GM21381 (cell line): ENCODE results near the gene SELENOO.

Experiments used
- ATAC-seq: cut with Tn5 transposase; IDR thresholded peaks from one replicate; pipeline ENCODE4 v1.9.1; 2021; ENCODE audit warnings: mild to moderate bottlenecking, moderate library complexity; ENCODE audit not compliant: unreplicated experiment

The SELENOO gene

DNA sequence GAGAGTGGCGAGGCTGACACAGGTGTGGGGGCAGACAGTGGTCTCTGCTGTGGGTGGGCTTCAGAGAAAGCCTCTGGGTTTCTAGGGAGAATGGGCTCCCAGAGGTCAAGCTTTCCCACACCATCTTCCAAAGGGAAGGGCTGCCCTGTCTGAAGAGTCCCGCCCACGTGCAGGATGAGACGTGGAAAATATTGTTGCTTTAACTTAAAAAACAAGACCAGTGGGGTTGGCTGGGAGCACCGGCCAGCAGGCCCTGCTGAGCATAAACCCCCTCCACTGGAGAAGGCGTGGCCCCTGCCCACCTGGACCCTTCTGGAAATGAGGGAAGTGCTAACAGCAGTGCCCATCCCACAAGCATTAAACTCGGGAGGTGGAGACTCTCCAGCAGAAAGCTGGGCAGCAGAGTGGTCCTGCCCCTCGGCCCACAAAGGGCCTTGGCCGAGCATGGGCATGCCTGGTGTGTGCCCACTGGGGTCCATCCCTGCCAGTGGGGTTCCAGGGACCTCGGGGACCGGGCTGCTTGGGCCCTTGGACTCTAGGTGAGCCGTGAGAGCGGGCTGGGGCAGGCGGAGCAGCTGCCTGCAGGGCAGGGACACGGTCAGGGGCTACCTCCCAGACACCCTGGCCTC lies 15.4 kb downstream of the SELENOO start:
- ATAC-seq = no peak

DNA sequence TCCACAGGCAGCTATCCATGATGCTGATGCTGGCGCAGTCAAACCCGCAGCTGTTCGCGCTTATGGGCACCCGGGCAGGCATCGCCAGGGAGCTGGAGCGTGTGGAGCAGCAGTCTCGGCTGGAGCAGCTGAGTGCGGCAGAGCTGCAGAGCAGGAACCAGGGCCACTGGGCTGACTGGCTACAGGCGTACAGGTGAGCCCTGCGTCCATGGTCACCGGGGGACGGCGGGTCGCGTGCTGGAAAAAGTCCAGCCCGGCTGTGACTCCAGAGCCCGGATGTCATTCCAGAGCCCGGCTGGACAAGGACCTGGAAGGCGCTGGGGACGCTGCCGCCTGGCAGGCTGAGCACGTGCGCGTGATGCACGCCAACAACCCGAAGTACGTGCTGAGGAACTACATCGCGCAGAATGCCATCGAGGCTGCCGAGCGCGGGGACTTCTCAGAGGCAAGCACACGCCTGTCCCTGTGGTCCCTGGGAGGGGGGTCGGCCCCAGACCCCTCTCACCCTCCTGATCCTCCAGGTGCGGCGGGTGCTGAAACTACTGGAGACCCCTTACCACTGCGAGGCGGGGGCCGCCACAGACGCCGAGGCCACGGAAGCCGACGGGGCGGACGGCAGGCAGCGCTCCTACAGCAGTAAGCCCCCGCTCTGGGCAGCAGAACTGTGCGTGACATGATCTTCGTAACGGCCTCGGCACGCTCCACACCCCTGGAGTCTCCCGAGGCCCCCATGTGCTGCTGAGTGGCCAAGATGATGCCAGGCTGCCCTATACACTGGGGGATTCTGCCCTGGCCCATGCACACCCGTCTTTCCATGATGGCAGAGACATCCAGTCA lies 16.1 kb downstream of the SELENOO start:
- no peak for ATAC-seq

DNA sequence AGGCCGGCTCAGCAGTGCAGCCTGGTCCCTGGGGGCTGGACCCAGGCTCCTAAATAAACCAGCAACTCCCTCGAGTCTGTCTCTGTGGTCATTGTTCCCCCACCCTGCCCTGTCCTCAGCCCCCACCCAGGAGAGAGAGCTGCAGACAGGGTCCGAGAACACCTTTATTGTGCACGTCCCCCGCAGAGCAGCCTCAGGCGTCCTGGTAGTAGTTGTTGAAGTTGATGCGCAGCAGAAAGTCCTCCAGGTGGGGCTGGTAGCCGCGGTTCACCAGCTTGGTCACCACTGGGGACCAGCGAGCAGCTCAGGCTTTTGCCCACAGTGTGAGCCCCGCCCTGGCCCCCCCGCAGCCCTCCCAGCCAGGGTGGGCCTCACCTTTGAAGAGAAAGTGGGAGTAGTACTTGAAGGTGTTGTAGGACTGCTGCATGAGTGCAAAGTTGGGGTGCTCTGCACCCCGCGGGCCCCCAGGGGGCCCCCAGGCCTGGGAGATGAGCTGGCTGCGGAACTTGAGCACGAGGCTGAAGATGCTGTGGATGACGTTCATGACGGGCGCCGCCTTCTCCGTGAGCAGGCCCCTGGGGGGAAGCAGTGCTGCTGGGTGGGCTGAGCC lies 16.8 kb downstream of the SELENOO start:
- no peak for ATAC-seq

DNA sequence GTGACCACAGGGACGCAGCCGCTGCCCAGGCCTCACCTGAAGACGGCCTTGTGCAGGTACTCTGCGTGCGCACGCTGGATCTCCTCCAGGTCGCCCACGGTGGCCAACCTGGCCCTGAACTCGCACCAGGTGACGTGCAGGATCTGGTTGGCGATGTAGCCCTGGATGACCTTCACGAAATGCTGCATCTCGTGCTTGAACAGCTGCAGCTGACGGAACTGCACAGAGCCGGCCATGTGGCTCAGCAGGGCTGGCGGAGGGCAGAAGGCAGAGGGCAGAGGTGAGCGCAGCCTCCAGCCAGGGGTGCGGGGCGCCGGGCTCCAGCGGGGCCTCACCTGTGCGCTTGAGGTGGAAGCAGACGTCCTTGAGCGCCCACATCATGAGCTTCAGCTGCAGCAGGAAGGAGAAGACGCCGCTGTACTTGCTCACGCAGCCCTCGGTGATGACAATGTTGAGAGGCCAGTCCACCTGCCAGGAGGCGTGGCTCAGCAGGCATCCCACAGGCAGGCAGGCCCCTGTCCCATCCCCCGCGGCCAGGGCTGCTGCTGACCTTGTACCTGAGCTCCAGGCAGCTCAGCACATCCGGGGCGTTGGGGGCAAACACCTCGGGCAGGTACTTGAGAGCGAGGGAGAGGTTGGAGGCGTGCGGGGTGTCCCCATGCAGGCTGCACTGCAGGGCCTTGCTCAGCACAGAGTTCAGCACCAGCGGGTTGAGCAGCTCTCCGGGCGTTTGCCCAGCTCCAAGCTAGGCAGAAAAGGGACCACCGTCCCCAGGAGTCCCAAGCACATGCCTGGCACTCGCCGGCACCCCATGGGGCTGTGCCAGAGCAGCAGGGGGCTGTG lies 17.6 kb downstream of the SELENOO start:
- ATAC-seq = no peak

DNA sequence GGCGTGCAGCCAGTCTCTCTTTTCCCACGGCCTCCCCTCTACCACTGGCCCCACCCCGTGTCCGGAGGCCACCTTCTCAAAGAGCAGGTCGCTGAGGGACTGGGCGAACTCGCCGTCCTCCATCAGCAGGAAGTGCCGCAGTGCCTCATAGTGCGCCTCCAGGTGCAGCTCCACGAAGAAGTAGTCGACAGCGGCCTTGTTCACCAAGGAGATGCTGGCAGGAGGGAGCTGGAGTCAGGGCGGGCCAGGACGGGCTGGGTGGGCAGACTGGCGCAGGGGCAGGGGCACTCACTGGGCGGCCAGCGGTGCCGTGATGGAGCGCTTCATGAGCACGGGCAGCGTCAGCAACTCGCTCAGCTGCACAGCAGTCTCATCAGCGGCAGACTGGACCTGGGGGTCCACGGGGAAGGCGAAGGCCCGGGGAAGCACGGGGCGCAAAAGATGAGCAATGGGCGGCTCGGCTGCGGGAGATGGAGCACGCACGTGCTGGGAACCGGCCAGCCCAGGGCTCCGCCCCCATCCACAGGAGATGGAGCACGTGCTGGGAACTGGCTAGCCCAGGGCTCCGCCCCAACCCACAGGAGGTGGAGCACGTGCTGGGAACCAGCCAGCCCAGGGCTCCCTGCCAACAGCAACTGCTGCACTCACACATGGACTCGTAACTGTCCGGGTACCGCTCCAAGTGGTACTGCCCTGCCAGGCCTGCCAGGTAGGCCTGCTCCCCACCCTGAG lies 18.4 kb downstream of the SELENOO start:
- ATAC-seq = no peak

DNA sequence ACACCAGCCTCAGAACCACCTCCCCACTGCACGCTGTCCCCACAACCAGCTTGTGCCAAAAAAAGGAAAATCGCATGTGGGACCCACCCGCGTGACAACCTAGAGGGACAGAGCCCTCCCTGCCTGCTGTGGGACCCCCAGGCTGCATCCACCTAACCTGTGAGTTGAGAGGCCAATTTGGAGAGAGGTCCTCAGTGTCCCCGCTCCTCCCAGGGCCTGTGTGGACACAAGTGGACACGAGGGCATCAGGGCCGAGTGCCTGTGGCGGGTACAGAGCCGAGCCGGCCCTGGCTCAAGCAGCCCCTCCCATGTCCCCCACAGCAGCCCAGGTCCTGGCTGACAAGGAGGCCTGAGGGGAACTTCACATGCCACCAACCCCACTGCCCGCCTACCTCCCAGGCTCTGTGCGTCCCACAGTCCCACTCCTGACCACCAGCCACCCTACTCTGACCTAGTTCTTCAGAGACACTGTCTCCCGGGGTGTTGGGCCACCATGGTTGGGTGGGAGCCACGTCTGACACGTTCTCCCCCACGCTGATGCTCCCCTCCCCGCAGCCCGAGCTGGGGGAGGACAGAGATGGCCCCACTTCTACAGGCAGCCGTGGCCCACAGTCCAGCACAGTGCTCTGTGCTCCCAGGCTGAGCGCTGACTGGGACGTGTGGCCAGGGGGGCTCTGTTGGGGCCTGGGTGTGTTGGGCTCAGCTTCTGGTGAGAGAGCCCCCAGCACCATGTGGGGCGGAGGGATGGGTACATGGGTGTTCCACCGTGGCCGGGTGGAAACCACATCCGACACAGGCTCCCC lies 19.2 kb downstream of the SELENOO start:
- ATAC-seq = no peak

DNA sequence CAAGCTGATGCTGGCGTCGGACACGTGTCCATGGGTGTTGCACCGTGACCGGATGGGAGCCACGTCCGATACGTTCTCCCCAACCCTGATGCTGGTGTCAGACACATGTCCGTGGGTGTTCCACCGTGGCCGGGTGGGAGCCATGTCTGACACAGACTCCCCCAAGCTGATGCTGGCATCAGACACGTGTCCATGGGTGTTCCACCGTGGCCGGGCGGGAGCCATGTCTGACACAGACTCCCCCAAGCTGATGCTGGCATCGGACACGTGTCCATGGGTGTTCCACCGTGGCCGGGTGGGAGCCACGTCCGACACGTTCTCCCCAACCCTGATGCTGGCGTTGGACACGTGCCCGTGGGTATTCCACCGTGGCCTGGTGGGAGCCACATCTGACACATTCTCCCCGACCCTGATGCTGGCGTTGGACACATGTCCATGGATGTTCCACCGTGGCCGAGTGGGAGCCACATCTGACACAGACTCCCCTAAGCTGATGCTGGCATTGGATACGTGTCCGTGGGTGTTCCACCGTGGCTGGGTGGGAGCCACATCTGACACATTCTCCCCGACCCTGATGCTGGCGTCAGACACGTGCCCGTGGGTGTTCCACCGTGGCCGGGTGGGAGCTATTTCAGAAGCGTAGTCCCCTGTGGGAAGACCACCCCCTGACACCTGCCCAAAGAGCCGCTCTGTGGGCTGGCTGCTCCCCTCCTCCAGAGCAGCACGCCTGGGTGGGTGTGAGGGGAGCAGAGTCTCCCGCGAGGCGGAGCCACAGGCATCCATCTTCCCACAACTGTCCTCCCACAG lies 20.0 kb downstream of the SELENOO start:
- ATAC-seq = no peak

DNA sequence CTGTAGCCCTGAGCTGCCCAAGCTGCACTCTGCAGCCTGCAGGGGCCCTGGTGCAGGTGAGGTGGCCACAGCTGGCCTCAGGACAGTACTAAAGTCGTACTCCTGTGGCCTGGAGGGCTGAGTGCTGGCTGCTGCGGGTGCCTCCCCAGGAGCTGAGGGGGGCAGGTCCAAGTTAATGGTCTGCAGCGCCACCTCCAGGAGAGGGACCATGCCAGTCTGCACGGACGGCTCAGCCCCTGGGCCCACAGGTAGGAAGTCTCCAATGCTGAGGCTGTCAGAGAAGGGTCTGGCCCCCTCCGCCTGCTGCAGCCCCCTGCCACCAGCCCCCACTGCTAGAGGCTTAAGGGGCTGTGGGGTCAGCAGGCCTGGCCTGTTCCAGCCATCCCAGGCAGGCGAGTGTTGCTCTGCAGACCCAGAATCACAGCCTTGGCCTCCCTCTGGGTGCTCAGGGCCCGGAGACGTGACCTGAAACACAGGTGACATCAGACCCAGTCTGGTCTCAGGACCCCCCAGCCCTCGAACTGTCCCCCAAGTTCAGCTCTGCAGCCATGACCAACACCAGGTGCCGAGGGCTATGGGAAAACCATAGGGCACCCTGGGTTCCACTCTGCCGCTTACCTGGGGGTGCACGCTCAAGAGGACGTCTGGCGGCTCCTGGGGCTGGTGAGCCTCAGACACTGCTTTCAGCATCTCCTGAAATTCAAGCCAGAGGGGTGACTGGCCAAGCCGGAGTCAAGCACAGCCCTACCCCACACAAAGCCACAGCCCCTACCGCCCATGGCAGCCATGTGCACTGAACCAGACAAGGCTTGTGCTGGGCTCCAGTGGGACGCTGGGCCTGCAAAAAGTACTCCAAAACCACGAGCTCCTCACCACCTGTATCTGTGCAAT lies 20.8 kb downstream of the SELENOO start:
- ATAC-seq = no peak

DNA sequence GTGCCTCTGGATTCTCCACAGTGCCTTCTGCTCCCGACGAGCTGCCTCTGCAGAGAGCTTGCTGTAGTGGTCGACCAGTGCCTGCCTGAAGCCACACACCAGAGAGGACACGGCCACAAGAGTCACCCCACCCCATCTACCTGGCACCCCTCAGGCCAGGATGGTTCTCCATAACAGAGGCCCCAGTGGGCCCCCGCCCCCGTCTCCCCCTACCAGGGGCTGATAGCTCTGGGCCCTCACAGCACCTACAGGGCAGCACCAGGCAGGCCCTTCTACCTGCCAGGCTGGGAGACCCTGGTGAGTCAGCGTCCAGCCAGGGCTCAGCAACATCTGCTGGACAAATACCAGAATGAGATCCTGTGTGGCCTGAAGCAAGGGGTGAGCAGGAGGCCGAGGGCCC lies 21.7 kb downstream of the SELENOO start:
- no peak for ATAC-seq

DNA sequence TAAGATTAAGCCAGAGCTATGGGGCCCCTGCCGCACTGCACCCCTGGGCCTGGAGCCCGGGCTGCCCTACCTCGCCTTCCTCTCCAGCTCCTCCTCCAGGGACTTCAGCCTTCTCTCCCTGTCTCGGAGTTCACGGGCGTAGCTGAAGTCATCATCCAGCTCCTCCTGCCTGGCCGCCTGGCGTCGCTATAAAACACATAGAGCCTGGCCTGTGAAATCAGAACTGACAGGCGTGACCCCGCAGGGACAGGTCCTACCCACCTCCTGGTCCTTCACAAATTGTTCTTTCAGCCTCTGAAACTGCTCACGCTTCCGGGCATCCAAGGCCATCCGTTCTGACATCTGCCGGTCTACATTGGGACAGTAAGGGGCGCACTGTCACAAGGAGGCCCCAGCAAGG lies 23.3 kb downstream of the SELENOO start:
- ATAC-seq = no peak

DNA sequence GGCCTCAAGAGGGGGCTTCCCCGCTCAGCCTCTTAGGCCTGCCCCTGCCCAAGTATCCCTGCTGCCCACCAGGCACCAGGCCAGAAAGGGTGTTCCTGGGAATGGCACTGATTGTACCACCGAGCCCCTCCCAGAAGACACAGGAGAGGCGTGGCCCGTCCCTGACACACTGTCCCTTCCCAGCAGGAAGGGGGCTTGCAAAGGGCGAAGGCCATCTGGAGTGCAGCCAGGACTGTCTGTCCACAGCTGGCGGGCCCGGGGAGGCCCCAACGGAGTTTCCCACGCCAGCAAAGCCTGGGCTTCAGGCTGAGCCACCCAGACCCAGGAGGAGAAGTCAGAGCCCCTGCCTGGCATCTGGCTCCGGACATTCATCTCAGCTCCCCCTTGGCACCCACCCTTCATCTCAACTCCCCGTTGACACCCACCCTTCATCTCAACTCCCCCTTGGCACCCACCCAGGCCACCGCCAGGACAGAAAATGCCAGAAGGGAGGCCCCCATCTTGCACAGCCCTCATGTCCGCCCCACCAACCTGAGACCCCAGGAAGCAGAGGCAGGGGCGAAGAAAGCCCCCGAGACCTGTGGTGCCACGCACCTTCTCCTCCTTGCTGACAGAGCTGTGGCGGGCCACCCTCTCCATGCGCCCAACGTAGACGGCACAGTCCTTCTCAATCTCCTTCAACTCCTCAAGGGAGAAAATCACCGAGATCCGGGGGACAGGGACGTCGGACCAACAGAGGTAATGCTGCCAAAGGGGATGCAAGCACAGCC lies 24.6 kb downstream of the SELENOO start:
- no peak for ATAC-seq

DNA sequence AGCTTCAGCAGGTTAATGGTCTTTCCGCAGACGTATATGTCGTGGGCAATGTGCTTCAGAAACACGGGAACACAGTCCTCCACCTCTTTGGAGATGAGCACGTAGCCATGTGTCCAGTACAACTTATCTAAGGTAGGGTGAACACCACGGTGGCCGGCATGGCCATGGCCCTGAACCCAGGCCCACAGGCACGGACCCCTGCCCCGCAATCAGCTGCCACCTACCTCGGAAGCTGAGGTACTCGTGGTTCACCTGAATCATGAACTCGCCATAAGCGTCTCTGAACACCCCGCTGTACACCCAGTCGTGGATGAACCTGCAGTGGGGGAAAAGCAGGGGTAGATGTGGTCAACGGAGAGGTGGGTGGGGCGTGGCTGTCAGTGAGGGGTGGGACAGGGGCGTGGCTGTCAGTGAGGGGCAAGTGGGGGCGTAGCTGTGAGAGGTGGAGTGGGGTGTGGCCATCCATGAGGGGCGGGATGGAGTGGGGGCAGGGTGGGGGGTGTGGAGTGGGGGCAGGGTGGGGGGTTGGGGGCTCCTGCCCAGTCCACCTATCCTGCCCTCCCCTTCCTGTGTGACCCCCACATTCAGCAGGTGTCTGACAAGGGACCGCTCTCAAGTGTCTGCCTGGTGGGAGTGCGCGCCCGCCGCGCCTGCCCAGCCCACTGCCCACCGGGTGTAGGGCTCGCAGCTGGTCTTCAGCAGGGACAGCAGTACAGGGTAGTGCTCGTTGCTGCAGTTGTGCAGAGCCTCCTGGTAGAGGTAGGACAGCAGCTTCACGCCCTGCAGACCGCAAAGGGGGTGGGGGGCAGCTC lies 25.5 kb downstream of the SELENOO start:
- ATAC-seq = no peak

DNA sequence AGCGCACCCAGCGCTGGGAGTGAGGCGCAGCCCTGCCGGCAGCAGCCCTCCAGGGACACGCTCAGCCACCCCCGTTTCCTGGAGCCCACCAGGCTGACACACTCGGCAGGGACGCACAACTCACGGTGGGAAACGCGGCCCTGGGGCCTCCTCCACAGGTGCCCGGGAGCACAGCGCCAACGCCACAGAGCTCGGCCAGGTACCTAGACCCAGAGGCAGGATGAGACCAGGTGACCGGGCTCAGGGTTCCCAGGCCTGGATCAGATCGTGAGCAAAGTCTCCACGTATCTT lies 26.0 kb downstream of the SELENOO start:
- no peak for ATAC-seq

DNA sequence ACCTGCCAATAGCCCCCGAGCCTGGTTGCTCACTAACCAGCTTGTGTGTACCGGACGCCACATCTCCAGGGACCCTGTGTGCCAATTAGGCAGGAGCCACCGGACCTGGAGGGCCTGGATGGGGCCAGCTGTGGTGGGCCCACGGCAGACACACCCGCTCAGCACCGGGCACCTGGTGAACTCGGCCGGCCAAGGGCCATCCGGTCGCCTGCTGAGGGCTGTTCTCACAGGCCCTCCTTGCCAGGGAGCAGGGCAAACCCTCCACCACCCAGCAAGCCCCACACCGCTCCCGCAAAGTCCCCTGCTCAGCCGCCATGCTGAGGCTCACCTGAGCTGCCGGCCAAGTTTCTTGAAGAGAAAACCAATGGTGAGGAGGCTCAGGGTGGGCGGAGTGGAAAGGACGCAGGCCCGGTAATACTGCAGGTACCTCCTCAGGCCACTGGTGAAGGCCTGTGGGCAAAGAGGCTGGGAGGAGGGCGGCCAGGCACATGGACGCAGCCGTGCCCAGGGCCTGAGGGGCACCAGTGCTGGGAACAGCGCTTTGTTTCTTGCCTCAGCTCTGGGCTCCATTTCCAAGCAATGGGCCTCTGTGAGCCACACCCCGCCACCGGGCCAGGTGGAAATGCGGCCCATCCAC lies 26.9 kb downstream of the SELENOO start:
- ATAC-seq = no peak

DNA sequence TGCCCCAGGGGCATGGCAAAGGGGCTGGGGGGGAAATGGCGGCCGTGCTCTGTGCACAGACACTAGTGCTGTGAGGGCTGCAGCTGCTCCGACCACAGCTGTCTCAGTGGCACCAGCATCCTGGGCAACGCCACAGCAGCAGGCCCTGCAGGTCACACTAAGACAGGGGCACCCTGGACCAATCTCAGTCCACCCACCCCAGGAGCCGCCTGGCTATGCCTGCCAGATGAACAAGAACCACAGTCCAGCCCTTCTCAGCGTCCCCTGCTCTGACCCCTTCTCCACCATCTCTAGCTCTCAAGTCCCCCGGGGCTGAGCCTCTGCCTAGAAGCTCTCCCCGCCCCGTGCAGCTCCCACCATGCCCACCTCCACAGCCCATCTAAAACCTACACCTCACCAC lies 27.6 kb downstream of the SELENOO start:
- no peak for ATAC-seq

DNA sequence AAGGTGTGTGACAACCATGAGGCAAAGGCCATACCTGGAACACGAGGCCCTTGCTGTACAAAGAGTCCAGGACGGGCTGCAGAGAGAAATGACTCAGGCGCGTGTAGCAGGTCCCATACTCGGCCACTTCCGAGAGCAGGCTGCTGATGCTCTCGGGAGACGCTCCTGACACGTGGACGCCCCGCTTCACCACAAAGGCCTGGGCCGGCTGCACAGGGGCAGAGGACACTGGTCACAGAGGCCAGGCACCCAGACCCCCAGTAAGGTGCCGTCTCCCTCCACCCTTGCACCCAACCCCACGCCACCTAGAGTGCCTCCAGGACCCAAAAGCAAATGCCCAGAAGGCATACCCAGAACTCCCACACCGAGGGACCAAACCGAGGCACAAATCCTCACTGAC lies 28.6 kb downstream of the SELENOO start:
- ATAC-seq = no peak
